ENCODE measurements around the gene POLD2.

Gene POLD2

GRCh38 chr7:44114586-44115310, 8.6 kb downstream of the POLD2 start:
- no peak for DNase-seq (ENCODE audit: low read depth in 3 of 3)

- no peak for DNase-seq (ENCODE audit: low read depth in 3 of 3)
Observed at GRCh38 chr7:44113764-44114354, 9.5 kb downstream of the POLD2 start.

GRCh38 chr7:44112997-44113763, 10.2 kb downstream of the POLD2 start:
- no peak for DNase-seq (ENCODE audit: low read depth in 3 of 3)

GRCh38 chr7:44112231-44112996, 10.9 kb downstream of the POLD2 start:
- DNase-seq (ENCODE audit: low read depth in 3 of 3): no peak

- no peak for DNase-seq (ENCODE audit: low read depth in 3 of 3)
Observed at GRCh38 chr7:44111761-44112160, 11.6 kb downstream of the POLD2 start.

- DNase-seq (ENCODE audit: low read depth in 3 of 3): no peak
Observed at GRCh38 chr7:44110719-44111635, 12.4 kb downstream of the POLD2 start.

GRCh38 chr7:44109991-44110390, 13.4 kb downstream of the POLD2 start:
- no peak for DNase-seq (ENCODE audit: low read depth in 3 of 3)

GRCh38 chr7:44108768-44109750, 14.3 kb downstream of the POLD2 start:
- no peak for DNase-seq (ENCODE audit: low read depth in 3 of 3)

- no peak for DNase-seq (ENCODE audit: low read depth in 3 of 3)
Observed at GRCh38 chr7:44107961-44108767, 15.2 kb downstream of the POLD2 start.

- DNase-seq (ENCODE audit: low read depth in 3 of 3): no peak
Observed at GRCh38 chr7:44107116-44107960, 16.0 kb downstream of the POLD2 start.

- no peak for DNase-seq (ENCODE audit: low read depth in 3 of 3)
Observed at GRCh38 chr7:44106311-44107065, 16.9 kb downstream of the POLD2 start.

- no peak for DNase-seq (ENCODE audit: low read depth in 3 of 3)
Observed at GRCh38 chr7:44105832-44106231, 17.5 kb downstream of the POLD2 start.

GRCh38 chr7:44104860-44105771, 18.2 kb downstream of the POLD2 start:
- DNase-seq (ENCODE audit: low read depth in 3 of 3): no peak

GRCh38 chr7:44103923-44104859, 19.2 kb downstream of the POLD2 start, which contains the start of gene AEBP1:
Gene AEBP1 (plus strand): TSS chr7:44104345. CDS start chr7:44104666, 321 bp downstream.
- no peak for DNase-seq (ENCODE audit: low read depth in 3 of 3)

GRCh38 chr7:44103566-44103922, 19.8 kb downstream of the POLD2 start:
- no peak for DNase-seq (ENCODE audit: low read depth in 3 of 3)

All from stimulated activated CD4-positive, alpha-beta T cell treated with anti-CD3 and anti-CD28 coated beads, TNF-alpha, amount 100 ng/mL, for 4 hours (primary cell).